Thyroid gland (tissue), 4 donors: Measurements from ENCODE around the gene VSTM2B.

Experiments
- CTCF ChIP-seq, 6 experiments: fragments of 200-600 bp in 3 of 6; fragments of 450-650 bp in 3 of 6; sonication (generic) in 3 of 6; IDR thresholded peaks; one replicate each; pipeline ENCODE4 v1.5.1; 2016 to 2019; ENCODE audit warnings: antibody characterized with exemption in 6 of 6, mild to moderate bottlenecking in 2 of 6, inconsistent platforms in 1 of 6, moderate library complexity in 1 of 6
- POLR2A ChIP-seq, 2 donors: fragments of 450-650 bp; IDR thresholded peaks; one replicate each; pipeline ENCODE4 v1.6.1; 2017; ENCODE audit warnings: antibody characterized with exemption in 2 of 2, mild to moderate bottlenecking in 2 of 2, moderate library complexity in 1 of 2

GRCh38 chr19:29548483-29549085 lies 22.8 kb downstream of the VSTM2B start:
- TF ChIP-seq CTCF (IDR thresholded peaks at IDR 0.05) (no peak), POLR2A (IDR thresholded peaks at IDR 0.05) (no peak)
